Measurements from ENCODE around the gene GTF3C4.
"Not testable (repeated sequence)": the region's sequence is repeated elsewhere in the genome, so short reads cannot be mapped to it uniquely, and the experiment has no call there.

GTF3C4 gene

DNA sequence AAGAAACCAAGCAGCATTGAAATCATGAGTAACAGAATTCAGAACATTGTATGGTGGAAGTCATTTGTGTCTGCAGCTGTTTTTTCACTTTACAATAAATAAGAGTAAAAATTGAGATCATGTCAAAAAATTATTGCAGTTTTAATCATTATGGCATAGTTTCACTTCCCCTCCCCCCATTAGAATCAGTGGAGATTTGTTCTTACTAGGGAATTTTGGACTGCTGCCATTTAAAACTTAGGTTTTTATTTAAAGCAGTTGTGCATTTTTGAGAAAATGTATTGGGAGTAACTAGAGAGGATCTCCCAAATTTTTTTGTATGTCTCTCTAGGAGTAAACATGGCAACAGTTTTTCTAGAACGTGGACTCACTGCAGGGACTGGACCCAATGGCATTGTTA lies 20.4 kb downstream of the GTF3C4 start:
- Histone ChIP-seq H3K36me3 (ENCODE audit: control insufficient read depth in 2 of 2, insufficient read depth in 2 of 2, low read length in 2 of 2) (peaks cover 27 to 29% of the 10 kb centered on the region in 2 donors), H3K4me3 (ENCODE audit: low read length in 2 of 2) (no peak overlapping the region), H3K27ac (ENCODE audit: low read depth in 2 of 2, low read length in 2 of 2) (no peak overlapping the region), H3K9me3 (ENCODE audit: control insufficient read depth in 2 of 2, low read length in 2 of 2) (no peaks in the 10 kb centered on the region), H3K27me3 (ENCODE audit: control insufficient read depth in 2 of 2, insufficient read depth in 2 of 2, low read length in 2 of 2) (no peaks in the 10 kb centered on the region), H3K4me1 (ENCODE audit: control insufficient read depth in 2 of 2, insufficient read depth in 2 of 2, low read length in 2 of 2) (no peaks in the 10 kb centered on the region), H3K9ac (ENCODE audit: low read depth in 1 of 2, low read length in 2 of 2) (no peak overlapping the region)

DNA sequence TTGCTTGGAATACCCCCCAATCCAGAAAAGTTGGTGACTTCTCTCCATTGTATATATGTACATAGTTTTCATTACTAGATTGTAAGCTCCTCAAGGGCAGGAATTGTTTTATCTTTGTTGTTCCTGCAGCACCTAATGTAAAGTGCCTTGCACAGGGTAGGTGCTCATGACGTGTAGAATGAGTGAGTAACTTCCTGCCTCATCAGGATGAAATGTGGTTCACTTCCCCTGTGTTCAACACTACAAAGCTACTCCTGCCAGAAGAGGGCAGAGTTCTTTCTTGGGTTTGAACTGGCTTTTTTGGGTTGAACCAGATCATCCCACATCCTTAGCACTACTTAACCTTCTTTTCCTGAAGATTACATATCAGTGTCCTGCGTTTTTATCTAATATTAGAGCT lies 23.9 kb downstream of the GTF3C4 start:
- no peak overlapping the region for H3K9ac ChIP-seq (ENCODE audit: low read depth in 1 of 2, low read length in 2 of 2)
- H3K27ac ChIP-seq (ENCODE audit: low read depth in 2 of 2, low read length in 2 of 2): no peak overlapping the region
- no peak overlapping the region for H3K4me3 ChIP-seq (ENCODE audit: low read length in 2 of 2)
- H3K4me1 ChIP-seq (ENCODE audit: control insufficient read depth in 2 of 2, insufficient read depth in 2 of 2, low read length in 2 of 2): no peaks in the 10 kb centered on the region
- no peaks in the 10 kb centered on the region for H3K27me3 ChIP-seq (ENCODE audit: control insufficient read depth in 2 of 2, insufficient read depth in 2 of 2, low read length in 2 of 2)
- peaks cover 4 to 5% of the 10 kb centered on the region in 2 donors for H3K9me3 ChIP-seq (ENCODE audit: control insufficient read depth in 2 of 2, low read length in 2 of 2)
- peaks cover 2 to 6% of the 10 kb centered on the region in 2 donors for H3K36me3 ChIP-seq (ENCODE audit: control insufficient read depth in 2 of 2, insufficient read depth in 2 of 2, low read length in 2 of 2)

- H3K4me3 ChIP-seq (ENCODE audit: low read length in 2 of 2): no peak overlapping the region
- H3K4me1 ChIP-seq (ENCODE audit: control insufficient read depth in 2 of 2, insufficient read depth in 2 of 2, low read length in 2 of 2): no peaks in the 10 kb centered on the region
- H3K27me3 ChIP-seq (ENCODE audit: control insufficient read depth in 2 of 2, insufficient read depth in 2 of 2, low read length in 2 of 2): no peaks in the 10 kb centered on the region
- no peak overlapping the region for H3K27ac ChIP-seq (ENCODE audit: low read depth in 2 of 2, low read length in 2 of 2)
- no peaks in the 10 kb centered on the region for H3K36me3 ChIP-seq (ENCODE audit: control insufficient read depth in 2 of 2, insufficient read depth in 2 of 2, low read length in 2 of 2)
- no peak overlapping the region for H3K9ac ChIP-seq (ENCODE audit: low read depth in 1 of 2, low read length in 2 of 2)
- peaks cover 4 to 5% of the 10 kb centered on the region in 2 donors for H3K9me3 ChIP-seq (ENCODE audit: control insufficient read depth in 2 of 2, low read length in 2 of 2)
These were observed 27.0 kb downstream of the GTF3C4 start for GRCh38 chr9:132697230-132697629.

DNA sequence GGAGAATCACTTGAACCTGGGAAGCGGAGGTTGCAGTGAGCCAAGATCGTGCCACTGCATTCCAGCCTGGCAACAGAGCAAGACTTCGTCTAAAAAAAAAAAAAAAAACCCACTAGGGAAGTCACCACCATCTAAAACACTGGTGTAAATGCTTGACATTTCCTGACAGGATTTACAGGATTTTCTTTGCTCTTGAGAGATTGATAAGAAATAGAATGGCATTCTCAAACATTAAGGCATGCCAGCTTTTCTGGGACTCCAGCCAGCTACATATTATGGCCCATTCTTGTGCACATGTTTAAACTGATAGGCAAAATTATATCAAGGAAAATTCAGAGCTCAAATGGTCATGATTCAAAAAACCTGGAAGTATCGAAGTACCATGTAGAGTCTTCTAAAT lies 28.7 kb downstream of the GTF3C4 start:
- no peak overlapping the region for H3K27ac ChIP-seq (ENCODE audit: low read depth in 2 of 2, low read length in 2 of 2)
- H3K4me1 ChIP-seq (ENCODE audit: control insufficient read depth in 2 of 2, insufficient read depth in 2 of 2, low read length in 2 of 2): no peaks in the 10 kb centered on the region
- H3K4me3 ChIP-seq (ENCODE audit: low read length in 2 of 2): no peak overlapping the region
- H3K9ac ChIP-seq (ENCODE audit: low read depth in 1 of 2, low read length in 2 of 2): no peak overlapping the region
- H3K9me3 ChIP-seq (ENCODE audit: control insufficient read depth in 2 of 2, low read length in 2 of 2): peaks cover 4 to 5% of the 10 kb centered on the region in 2 donors
- no peaks in the 10 kb centered on the region for H3K36me3 ChIP-seq (ENCODE audit: control insufficient read depth in 2 of 2, insufficient read depth in 2 of 2, low read length in 2 of 2)
- no peaks in the 10 kb centered on the region for H3K27me3 ChIP-seq (ENCODE audit: control insufficient read depth in 2 of 2, insufficient read depth in 2 of 2, low read length in 2 of 2)

DNA sequence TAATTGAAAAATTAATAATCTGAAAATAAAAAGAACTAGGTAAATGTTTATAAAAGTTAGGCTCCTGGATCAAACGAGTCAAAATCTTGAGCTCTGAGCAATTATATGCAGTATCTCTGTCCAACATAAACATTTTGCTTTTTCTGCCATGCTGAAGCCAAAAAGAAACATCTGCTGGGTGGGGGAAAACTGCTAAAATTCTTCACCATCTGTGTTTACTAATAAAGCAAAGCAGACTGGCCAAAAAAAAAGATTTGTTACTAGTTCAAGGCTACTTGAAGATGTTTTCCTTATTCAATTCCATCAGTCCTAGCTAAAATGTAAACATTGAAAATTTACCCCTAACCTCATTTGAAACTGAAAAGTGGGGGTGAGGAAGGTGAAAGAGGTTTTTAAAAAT lies 29.7 kb downstream of the GTF3C4 start:
- Histone ChIP-seq H3K36me3 (ENCODE audit: control insufficient read depth in 2 of 2, insufficient read depth in 2 of 2, low read length in 2 of 2) (no peaks in the 10 kb centered on the region), H3K4me1 (ENCODE audit: control insufficient read depth in 2 of 2, insufficient read depth in 2 of 2, low read length in 2 of 2) (no peaks in the 10 kb centered on the region), H3K4me3 (ENCODE audit: low read length in 2 of 2) (no peak overlapping the region), H3K9me3 (ENCODE audit: control insufficient read depth in 2 of 2, low read length in 2 of 2) (peaks cover 4 to 5% of the 10 kb centered on the region in 2 donors), H3K27me3 (ENCODE audit: control insufficient read depth in 2 of 2, insufficient read depth in 2 of 2, low read length in 2 of 2) (no peaks in the 10 kb centered on the region), H3K9ac (ENCODE audit: low read depth in 1 of 2, low read length in 2 of 2) (no peak overlapping the region), H3K27ac (ENCODE audit: low read depth in 2 of 2, low read length in 2 of 2) (no peak overlapping the region)

DNA sequence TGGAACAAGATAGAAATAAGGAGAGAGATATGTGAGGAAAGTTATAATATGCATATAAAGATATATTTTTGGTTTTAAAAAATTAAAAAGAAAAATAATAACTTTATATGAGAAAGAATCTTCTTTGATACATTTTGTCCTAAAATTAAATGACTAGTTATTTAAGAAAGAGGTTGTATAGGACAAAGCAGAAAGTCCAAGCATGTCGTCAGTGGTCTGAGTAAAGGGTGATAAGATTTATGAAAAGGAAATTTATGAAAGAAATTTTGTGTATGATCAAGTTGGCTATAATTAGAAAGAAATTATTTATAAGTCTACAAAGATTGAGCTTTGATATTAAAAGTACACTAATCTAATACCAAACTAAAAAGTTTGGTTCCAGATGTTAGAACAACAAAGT lies 32.0 kb downstream of the GTF3C4 start:
- Histone ChIP-seq H3K9me3 (ENCODE audit: control insufficient read depth in 2 of 2, low read length in 2 of 2) (peaks cover 0 to 3% of the 10 kb centered on the region in 2 donors), H3K27me3 (ENCODE audit: control insufficient read depth in 2 of 2, insufficient read depth in 2 of 2, low read length in 2 of 2) (no peaks in the 10 kb centered on the region), H3K27ac (ENCODE audit: low read depth in 2 of 2, low read length in 2 of 2) (no peak overlapping the region), H3K36me3 (ENCODE audit: control insufficient read depth in 2 of 2, insufficient read depth in 2 of 2, low read length in 2 of 2) (no peaks in the 10 kb centered on the region), H3K9ac (ENCODE audit: low read depth in 1 of 2, low read length in 2 of 2) (no peak overlapping the region), H3K4me1 (ENCODE audit: control insufficient read depth in 2 of 2, insufficient read depth in 2 of 2, low read length in 2 of 2) (no peaks in the 10 kb centered on the region), H3K4me3 (ENCODE audit: low read length in 2 of 2) (no peak overlapping the region)

GRCh38 chr9:132703336-132703735 lies 33.1 kb downstream of the GTF3C4 start:
- Histone ChIP-seq H3K27ac (ENCODE audit: low read depth in 2 of 2, low read length in 2 of 2) (no peak overlapping the region), H3K4me1 (ENCODE audit: control insufficient read depth in 2 of 2, insufficient read depth in 2 of 2, low read length in 2 of 2) (no peaks in the 10 kb centered on the region), H3K9me3 (ENCODE audit: control insufficient read depth in 2 of 2, low read length in 2 of 2) (no peaks in the 10 kb centered on the region), H3K4me3 (ENCODE audit: low read length in 2 of 2) (no peak overlapping the region), H3K27me3 (ENCODE audit: control insufficient read depth in 2 of 2, insufficient read depth in 2 of 2, low read length in 2 of 2) (no peaks in the 10 kb centered on the region), H3K36me3 (ENCODE audit: control insufficient read depth in 2 of 2, insufficient read depth in 2 of 2, low read length in 2 of 2) (no peaks in the 10 kb centered on the region), H3K9ac (ENCODE audit: low read depth in 1 of 2, low read length in 2 of 2) (no peak overlapping the region)

GRCh38 chr9:132708239-132708638 lies 38.0 kb downstream of the GTF3C4 start:
- H3K9me3 ChIP-seq (ENCODE audit: control insufficient read depth in 2 of 2, low read length in 2 of 2): no peaks in the 10 kb centered on the region
- no peak overlapping the region for H3K9ac ChIP-seq (ENCODE audit: low read depth in 1 of 2, low read length in 2 of 2)
- H3K4me1 ChIP-seq (ENCODE audit: control insufficient read depth in 2 of 2, insufficient read depth in 2 of 2, low read length in 2 of 2): no peaks in the 10 kb centered on the region
- no peak overlapping the region for H3K27ac ChIP-seq (ENCODE audit: low read depth in 2 of 2, low read length in 2 of 2)
- no peaks in the 10 kb centered on the region for H3K27me3 ChIP-seq (ENCODE audit: control insufficient read depth in 2 of 2, insufficient read depth in 2 of 2, low read length in 2 of 2)
- no peak overlapping the region for H3K4me3 ChIP-seq (ENCODE audit: low read length in 2 of 2)
- no peaks in the 10 kb centered on the region for H3K36me3 ChIP-seq (ENCODE audit: control insufficient read depth in 2 of 2, insufficient read depth in 2 of 2, low read length in 2 of 2)

GRCh38 chr9:132708769-132709430 lies 38.6 kb downstream of the GTF3C4 start:
- Histone ChIP-seq H3K4me3 (ENCODE audit: low read length in 2 of 2) (no peak overlapping the region), H3K27ac (ENCODE audit: low read depth in 2 of 2, low read length in 2 of 2) (no peak overlapping the region), H3K27me3 (ENCODE audit: control insufficient read depth in 2 of 2, insufficient read depth in 2 of 2, low read length in 2 of 2) (no peaks in the 10 kb centered on the region), H3K9ac (ENCODE audit: low read depth in 1 of 2, low read length in 2 of 2) (no peak overlapping the region), H3K9me3 (ENCODE audit: control insufficient read depth in 2 of 2, low read length in 2 of 2) (no peaks in the 10 kb centered on the region), H3K4me1 (ENCODE audit: control insufficient read depth in 2 of 2, insufficient read depth in 2 of 2, low read length in 2 of 2) (no peaks in the 10 kb centered on the region), H3K36me3 (ENCODE audit: control insufficient read depth in 2 of 2, insufficient read depth in 2 of 2, low read length in 2 of 2) (no peaks in the 10 kb centered on the region)

DNA sequence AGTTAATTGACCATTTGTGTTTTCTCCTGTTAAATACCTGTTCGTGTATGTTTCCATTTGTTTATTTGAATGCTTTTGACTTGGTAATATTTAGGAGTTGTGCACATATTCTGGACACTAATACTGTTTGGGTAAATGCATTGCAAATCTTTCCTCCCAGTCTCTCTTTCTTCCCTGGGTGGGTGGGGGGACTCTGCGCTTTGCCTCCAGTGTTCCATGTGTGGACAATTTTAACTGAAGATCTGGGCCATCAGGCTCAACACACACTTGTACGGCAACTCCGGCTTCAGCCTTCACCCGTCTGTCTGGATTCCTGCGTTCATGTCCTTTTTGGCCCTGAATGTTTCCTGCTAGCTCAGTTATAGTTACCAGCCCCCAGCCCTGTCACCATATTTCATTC lies 40.1 kb downstream of the GTF3C4 start:
- H3K4me3 ChIP-seq (ENCODE audit: low read length in 2 of 2): no peak overlapping the region
- no peak overlapping the region for H3K27ac ChIP-seq (ENCODE audit: low read depth in 2 of 2, low read length in 2 of 2)
- no peaks in the 10 kb centered on the region for H3K4me1 ChIP-seq (ENCODE audit: control insufficient read depth in 2 of 2, insufficient read depth in 2 of 2, low read length in 2 of 2)
- no peak overlapping the region for H3K9ac ChIP-seq (ENCODE audit: low read depth in 1 of 2, low read length in 2 of 2)
- no peaks in the 10 kb centered on the region for H3K9me3 ChIP-seq (ENCODE audit: control insufficient read depth in 2 of 2, low read length in 2 of 2)
- H3K27me3 ChIP-seq (ENCODE audit: control insufficient read depth in 2 of 2, insufficient read depth in 2 of 2, low read length in 2 of 2): no peaks in the 10 kb centered on the region
- H3K36me3 ChIP-seq (ENCODE audit: control insufficient read depth in 2 of 2, insufficient read depth in 2 of 2, low read length in 2 of 2): no peaks in the 10 kb centered on the region

- not testable (repeated sequence) for H3K9me3 ChIP-seq (ENCODE audit: control insufficient read depth in 2 of 2, low read length in 2 of 2); H3K4me1 ChIP-seq (ENCODE audit: control insufficient read depth in 2 of 2, insufficient read depth in 2 of 2, low read length in 2 of 2); H3K36me3 ChIP-seq (ENCODE audit: control insufficient read depth in 2 of 2, insufficient read depth in 2 of 2, low read length in 2 of 2); H3K4me3 ChIP-seq (ENCODE audit: low read length in 2 of 2); H3K27me3 ChIP-seq (ENCODE audit: control insufficient read depth in 2 of 2, insufficient read depth in 2 of 2, low read length in 2 of 2); H3K9ac ChIP-seq (ENCODE audit: low read depth in 1 of 2, low read length in 2 of 2); H3K27ac ChIP-seq (ENCODE audit: low read depth in 2 of 2, low read length in 2 of 2)
These were observed 40.9 kb downstream of the GTF3C4 start for GRCh38 chr9:132711152-132711551.
